Rectal smooth muscle tissue (tissue), 1 donor: ENCODE results near the gene ZNF277.

Source experiments
- H3K27ac ChIP-seq: one replicate; pipeline ENCODE4 v1.7.0; 2013; ENCODE audit warnings: low read depth, low read length, inconsistent platforms
- H3K27me3 ChIP-seq: one replicate; pipeline ENCODE4 v1.7.0; 2013; ENCODE audit warnings: low read length; ENCODE audit not compliant: control insufficient read depth, insufficient read depth
- H3K36me3 ChIP-seq: one replicate; pipeline ENCODE4 v1.7.0; 2013; ENCODE audit warnings: low read length; ENCODE audit not compliant: control insufficient read depth, insufficient read depth
- H3K4me1 ChIP-seq: one replicate; pipeline ENCODE4 v1.7.0; 2013; ENCODE audit warnings: low read length; ENCODE audit not compliant: control insufficient read depth, insufficient read depth
- H3K4me3 ChIP-seq: one replicate; pipeline ENCODE4 v1.7.0; 2013; ENCODE audit warnings: low read length
- H3K9ac ChIP-seq: one replicate; pipeline ENCODE4 v1.7.0; 2013; ENCODE audit warnings: low read length

ZNF277 gene

GRCh38 chr7:112172870-112173567 is 33.5 kb upstream of the ZNF277 start:
- Histone ChIP-seq H3K27ac (no peak overlapping the region), H3K9ac (no peak overlapping the region), H3K36me3 (no peaks in the 10 kb centered on the region)

GRCh38 chr7:112173568-112173905 is 33.0 kb upstream of the ZNF277 start:
- Histone ChIP-seq H3K4me3 (no peak overlapping the region), H3K4me1 (no peaks in the 10 kb centered on the region), H3K27ac (no peak overlapping the region), H3K9ac (no peak overlapping the region), H3K27me3 (no peaks in the 10 kb centered on the region), H3K36me3 (no peaks in the 10 kb centered on the region)

More at GRCh38 chr7:112172870-112173567, 33.5 kb upstream of the ZNF277 start:
- Histone ChIP-seq H3K4me3 (no peak overlapping the region), H3K4me1 (no peaks in the 10 kb centered on the region), H3K27me3 (no peaks in the 10 kb centered on the region)

- Histone ChIP-seq H3K27ac (no peak overlapping the region), H3K4me3 (no peak overlapping the region), H3K27me3 (no peaks in the 10 kb centered on the region), H3K36me3 (no peaks in the 10 kb centered on the region), H3K9ac (no peak overlapping the region), H3K4me1 (no peaks in the 10 kb centered on the region)
These were observed 32.3 kb upstream of the ZNF277 start for GRCh38 chr7:112174192-112174591.

- Histone ChIP-seq H3K4me3 (no peak overlapping the region), H3K36me3 (no peaks in the 10 kb centered on the region), H3K27ac (no peak overlapping the region), H3K4me1 (peaks cover 5% of the 10 kb centered on the region), H3K27me3 (no peaks in the 10 kb centered on the region), H3K9ac (no peak overlapping the region)
These were observed 30.3 kb upstream of the ZNF277 start for GRCh38 chr7:112176241-112176640.

GRCh38 chr7:112176693-112177415 is 29.6 kb upstream of the ZNF277 start:
- H3K9ac ChIP-seq = no peak overlapping the region
- H3K27me3 ChIP-seq = no peaks in the 10 kb centered on the region
- no peaks in the 10 kb centered on the region for H3K36me3 ChIP-seq
- H3K4me3 ChIP-seq = no peak overlapping the region
- no peak overlapping the region for H3K27ac ChIP-seq
- peaks cover 5% of the 10 kb centered on the region for H3K4me1 ChIP-seq

- H3K4me3 ChIP-seq = peak overlapping the region; percentile 5
- peaks cover 5% of the 10 kb centered on the region for H3K4me1 ChIP-seq
- H3K9ac ChIP-seq = no peak overlapping the region
- H3K36me3 ChIP-seq = no peaks in the 10 kb centered on the region
- H3K27ac ChIP-seq = no peak overlapping the region
- H3K27me3 ChIP-seq = no peaks in the 10 kb centered on the region
These were observed 26.3 kb upstream of the ZNF277 start for GRCh38 chr7:112180223-112180622.

- H3K9ac ChIP-seq = no peak overlapping the region
- H3K27ac ChIP-seq = no peak overlapping the region
These were observed 23.7 kb upstream of the ZNF277 start for GRCh38 chr7:112182749-112183148.

GRCh38 chr7:112183266-112183665 is 23.2 kb upstream of the ZNF277 start:
- peaks cover 5% of the 10 kb centered on the region for H3K4me1 ChIP-seq
- H3K27ac ChIP-seq = no peak overlapping the region
- no peak overlapping the region for H3K4me3 ChIP-seq
- H3K36me3 ChIP-seq = no peaks in the 10 kb centered on the region
- H3K27me3 ChIP-seq = no peaks in the 10 kb centered on the region
- no peak overlapping the region for H3K9ac ChIP-seq

More at GRCh38 chr7:112182749-112183148, 23.7 kb upstream of the ZNF277 start:
- H3K4me3 ChIP-seq = no peak overlapping the region
- H3K4me1 ChIP-seq = peaks cover 5% of the 10 kb centered on the region
- H3K36me3 ChIP-seq = no peaks in the 10 kb centered on the region
- no peaks in the 10 kb centered on the region for H3K27me3 ChIP-seq

- H3K36me3 ChIP-seq = no peaks in the 10 kb centered on the region
- H3K27me3 ChIP-seq = no peaks in the 10 kb centered on the region
- H3K9ac ChIP-seq = no peak overlapping the region
- H3K4me1 ChIP-seq = peaks cover 5% of the 10 kb centered on the region
- H3K4me3 ChIP-seq = no peak overlapping the region
- H3K27ac ChIP-seq = no peak overlapping the region
These were observed 22.0 kb upstream of the ZNF277 start for GRCh38 chr7:112184455-112184854.

- Histone ChIP-seq H3K27ac (no peak overlapping the region), H3K4me1 (peaks cover 4% of the 10 kb centered on the region), H3K4me3 (no peak overlapping the region), H3K9ac (no peak overlapping the region), H3K36me3 (no peaks in the 10 kb centered on the region), H3K27me3 (no peaks in the 10 kb centered on the region)
These were observed 21.3 kb upstream of the ZNF277 start for GRCh38 chr7:112185005-112185834.

GRCh38 chr7:112186300-112186699 is 20.2 kb upstream of the ZNF277 start:
- Histone ChIP-seq H3K36me3 (no peaks in the 10 kb centered on the region), H3K27me3 (no peaks in the 10 kb centered on the region), H3K4me1 (no peaks in the 10 kb centered on the region), H3K9ac (no peak overlapping the region), H3K4me3 (no peak overlapping the region), H3K27ac (no peak overlapping the region)

- H3K4me3 ChIP-seq = no peak overlapping the region
- peaks cover 6% of the 10 kb centered on the region for H3K4me1 ChIP-seq
- H3K36me3 ChIP-seq = no peaks in the 10 kb centered on the region
These were observed 18.2 kb upstream of the ZNF277 start for GRCh38 chr7:112188257-112188656.

More at GRCh38 chr7:112188257-112188656, 18.2 kb upstream of the ZNF277 start:
- no peak overlapping the region for H3K27ac ChIP-seq
- H3K9ac ChIP-seq = no peak overlapping the region
- H3K27me3 ChIP-seq = no peaks in the 10 kb centered on the region
